Measurements from ENCODE around the gene CDHR5.

Gene CDHR5

GRCh38 chr11:573146-573759 lies 51.5 kb downstream of the CDHR5 start:
- no peak for TF ChIP-seq CTCF (IDR thresholded peaks at IDR 0.05; ENCODE audit: low read depth, low read length, missing control alignments)
- no peak overlapping the region for H3K4me3 ChIP-seq (replicated peaks; ENCODE audit: low read depth, low read length)
- DNase-seq (ENCODE audit: extremely low read depth, low read depth) = no peak

- TF ChIP-seq CTCF (IDR thresholded peaks at IDR 0.05; ENCODE audit: low read depth, low read length, missing control alignments) = no peak
- DNase-seq (ENCODE audit: extremely low read depth, low read depth) = no peak
These were observed 53.0 kb downstream of the CDHR5 start for GRCh38 chr11:571802-572185.

GRCh38 chr11:569158-569885 lies 55.4 kb downstream of the CDHR5 start:
- DNase-seq (ENCODE audit: extremely low read depth, low read depth) = no peak
- H3K4me3 ChIP-seq (replicated peaks; ENCODE audit: low read depth, low read length) = peak overlapping the region; percentile 50
- TF ChIP-seq CTCF (IDR thresholded peaks at IDR 0.05; ENCODE audit: low read depth, low read length, missing control alignments) = no peak

More at GRCh38 chr11:571802-572185, 53.0 kb downstream of the CDHR5 start:
- no peak overlapping the region for H3K4me3 ChIP-seq (replicated peaks; ENCODE audit: low read depth, low read length)

- H3K4me3 ChIP-seq (replicated peaks; ENCODE audit: low read depth, low read length) = peak overlapping the region; percentile 50
- no peak for TF ChIP-seq CTCF (IDR thresholded peaks at IDR 0.05; ENCODE audit: low read depth, low read length, missing control alignments)
- peak; percentile 39 for DNase-seq (ENCODE audit: extremely low read depth, low read depth)
These were observed 56.2 kb downstream of the CDHR5 start for GRCh38 chr11:568306-569157.

GRCh38 chr11:567629-568292 lies 57.0 kb downstream of the CDHR5 start:
- H3K4me3 ChIP-seq (replicated peaks; ENCODE audit: low read depth, low read length) = peak overlapping the region; percentile 34
- no peak for DNase-seq (ENCODE audit: extremely low read depth, low read depth)
- no peak for TF ChIP-seq CTCF (IDR thresholded peaks at IDR 0.05; ENCODE audit: low read depth, low read length, missing control alignments)

GRCh38 chr11:567011-567628 lies 57.6 kb downstream of the CDHR5 start:
- TF ChIP-seq CTCF (IDR thresholded peaks at IDR 0.05; ENCODE audit: low read depth, low read length, missing control alignments) = no peak
- no peak for DNase-seq (ENCODE audit: extremely low read depth, low read depth)
- H3K4me3 ChIP-seq (replicated peaks; ENCODE audit: low read depth, low read length) = no peak overlapping the region
